Mucosa of descending colon (tissue), 3 donors: ENCODE data around the gene RNASE8. TPM values are rescaled to one million over a fixed set of nuclear protein-coding genes. Genes with fewer than 3 reads are reported as not detected.

Experiments used
- ATAC-seq: fragments of 200-7000 bp; cut with Tn5 transposase; one replicate; pipeline ENCODE4 v1.9.1; 2020; ENCODE audit warnings: mild to moderate bottlenecking, moderate library complexity
- DNase-seq, 3 donors: peaks; one replicate each; pipeline ENCODE4 v3.0.0-alpha.2; 2020
- H3K36me3 ChIP-seq: fragments of 200-600 bp; one replicate; pipeline ENCODE4 v1.8.0; 2021; ENCODE audit warnings: low read depth, mild to moderate bottlenecking
- H3K4me1 ChIP-seq: fragments of 200-600 bp; one replicate; pipeline ENCODE4 v1.8.0; 2021; ENCODE audit warnings: low read depth, mild to moderate bottlenecking
- H3K4me3 ChIP-seq: fragments of 200-600 bp; one replicate; pipeline ENCODE4 v1.8.0; 2021; ENCODE audit warnings: mild to moderate bottlenecking
- H3K9me3 ChIP-seq: fragments of 200-600 bp; one replicate; pipeline ENCODE4 v1.8.0; 2021; ENCODE audit warnings: mild to moderate bottlenecking
- intact Hi-C, 2 donors: fragments of 100-400 bp; cut with DNase I in 1 of 2; cut with micrococcal nuclease in 1 of 2; formaldehyde crosslinking; loops; one replicate each; pipeline versions ENCODE4 v1.11.0 to v1.11.1; 2022; cut with DNase I, micrococcal nuclease
- total RNA-seq, 3 donors: library from RNA; stranded (reverse); fragmentation: NEBNext Ultra II Directional in 2 of 3; extraction: Animal tissue kit (Norgen Biotek cat#: 25700) in 2 of 3; gene quantifications; one replicate each; pipeline versions ENCODE4 v1.2.1 to v1.2.4, GENCODE V29; 2021 to 2023
- TF ChIP-seq, protein P1 (sequence below): fragments of 200-600 bp; IDR thresholded peaks from one replicate; pipeline ENCODE4 v1.8.0; 2022; ENCODE audit warnings: antibody characterized with exemption, mild to moderate bottlenecking
- donor health status: DM: no; HTN: no; CAD: no; lungs with moderate emphysema.
- donor health status: DM: no; HTN: no; CAD: no.
- donor health status: DM: no; HTN: yes; CAD: no.

RNASE8 gene
- total RNA-seq, 3 donors from 2014 or later = not detected

DNA sequence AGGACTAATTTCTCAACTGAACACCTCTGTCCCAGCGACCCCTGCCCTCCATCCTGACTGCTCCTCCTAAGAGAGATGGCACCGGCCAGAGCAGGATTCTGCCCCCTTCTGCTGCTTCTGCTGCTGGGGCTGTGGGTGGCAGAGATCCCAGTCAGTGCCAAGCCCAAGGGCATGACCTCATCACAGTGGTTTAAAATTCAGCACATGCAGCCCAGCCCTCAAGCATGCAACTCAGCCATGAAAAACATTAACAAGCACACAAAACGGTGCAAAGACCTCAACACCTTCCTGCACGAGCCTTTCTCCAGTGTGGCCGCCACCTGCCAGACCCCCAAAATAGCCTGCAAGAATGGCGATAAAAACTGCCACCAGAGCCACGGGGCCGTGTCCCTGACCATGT lies 14.7 kb upstream of the RNASE8 start:
- DNase-seq (no peak), ATAC-seq (no peak)
- H3K9me3 ChIP-seq = no peaks in the 10 kb centered on the region
- no peak overlapping the region for H3K4me3 ChIP-seq
- intact Hi-C loops = no loop called here
- H3K4me1 ChIP-seq = peaks cover 35% of the 10 kb centered on the region
- no peaks in the 10 kb centered on the region for H3K36me3 ChIP-seq
- TF ChIP-seq, protein P1, sequence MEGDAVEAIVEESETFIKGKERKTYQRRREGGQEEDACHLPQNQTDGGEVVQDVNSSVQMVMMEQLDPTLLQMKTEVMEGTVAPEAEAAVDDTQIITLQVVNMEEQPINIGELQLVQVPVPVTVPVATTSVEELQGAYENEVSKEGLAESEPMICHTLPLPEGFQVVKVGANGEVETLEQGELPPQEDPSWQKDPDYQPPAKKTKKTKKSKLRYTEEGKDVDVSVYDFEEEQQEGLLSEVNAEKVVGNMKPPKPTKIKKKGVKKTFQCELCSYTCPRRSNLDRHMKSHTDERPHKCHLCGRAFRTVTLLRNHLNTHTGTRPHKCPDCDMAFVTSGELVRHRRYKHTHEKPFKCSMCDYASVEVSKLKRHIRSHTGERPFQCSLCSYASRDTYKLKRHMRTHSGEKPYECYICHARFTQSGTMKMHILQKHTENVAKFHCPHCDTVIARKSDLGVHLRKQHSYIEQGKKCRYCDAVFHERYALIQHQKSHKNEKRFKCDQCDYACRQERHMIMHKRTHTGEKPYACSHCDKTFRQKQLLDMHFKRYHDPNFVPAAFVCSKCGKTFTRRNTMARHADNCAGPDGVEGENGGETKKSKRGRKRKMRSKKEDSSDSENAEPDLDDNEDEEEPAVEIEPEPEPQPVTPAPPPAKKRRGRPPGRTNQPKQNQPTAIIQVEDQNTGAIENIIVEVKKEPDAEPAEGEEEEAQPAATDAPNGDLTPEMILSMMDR = no peak

DNA sequence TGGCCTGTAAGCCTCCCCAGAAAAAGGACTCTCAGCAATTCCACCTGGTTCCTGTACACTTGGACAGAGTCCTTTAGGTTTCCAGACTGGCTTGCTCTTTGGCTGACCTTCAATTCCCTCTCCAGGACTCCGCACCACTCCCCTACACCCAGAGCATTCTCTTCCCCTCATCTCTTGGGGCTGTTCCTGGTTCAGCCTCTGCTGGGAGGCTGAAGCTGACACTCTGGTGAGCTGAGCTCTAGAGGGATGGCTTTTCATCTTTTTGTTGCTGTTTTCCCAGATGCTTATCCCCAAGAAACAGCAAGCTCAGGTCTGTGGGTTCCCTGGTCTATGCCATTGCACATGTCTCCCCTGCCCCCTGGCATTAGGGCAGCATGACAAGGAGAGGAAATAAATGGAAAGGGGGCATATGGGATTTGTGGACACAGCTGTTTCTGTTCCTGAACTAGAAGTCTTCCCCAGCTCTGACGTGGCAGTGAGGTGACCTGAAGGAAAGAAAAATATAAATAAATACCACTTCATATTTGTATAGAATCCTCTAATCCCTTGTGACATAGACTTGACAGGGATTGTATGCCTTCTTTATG lies 14.1 kb upstream of the RNASE8 start:
- intact Hi-C loops = no loop called here
- no peak for DNase-seq
- Histone ChIP-seq H3K36me3 (no peaks in the 10 kb centered on the region), H3K9me3 (no peaks in the 10 kb centered on the region), H3K4me3 (no peak overlapping the region), H3K4me1 (peaks cover 29% of the 10 kb centered on the region)
- ATAC-seq = no peak
- TF ChIP-seq, protein P1 = no peak

DNA sequence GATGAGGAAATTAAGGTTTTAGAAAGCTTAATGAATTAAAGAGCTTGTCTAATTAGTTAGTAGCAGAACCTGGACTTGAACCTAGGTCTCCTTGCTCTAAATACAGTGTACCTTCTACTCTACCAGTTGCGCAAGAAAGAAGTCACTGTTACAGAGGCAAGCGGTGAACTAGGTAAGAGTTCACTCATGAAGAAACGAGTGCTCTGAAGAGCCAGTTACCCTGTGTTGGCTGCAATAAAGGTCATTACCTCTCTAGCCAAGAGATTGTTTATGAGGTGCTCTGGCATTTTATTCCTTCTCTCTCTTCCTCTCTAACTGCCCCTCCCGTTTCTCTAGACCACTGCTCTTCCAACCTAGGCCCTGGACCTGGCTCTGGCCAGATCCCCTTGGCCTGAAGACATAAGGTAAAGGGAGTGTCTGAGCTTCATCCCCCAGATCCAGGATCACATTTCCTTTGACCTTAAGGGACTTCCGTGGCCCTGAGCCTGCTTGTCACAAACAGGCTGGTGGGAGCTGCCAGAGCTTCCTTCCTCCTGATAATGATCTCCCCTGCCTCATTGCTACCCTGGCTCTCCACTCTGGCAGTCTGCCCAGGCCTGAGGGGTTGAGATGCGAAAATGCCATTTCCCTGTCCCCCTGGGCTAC lies 13.5 kb upstream of the RNASE8 start:
- no peaks in the 10 kb centered on the region for H3K9me3 ChIP-seq
- no peaks in the 10 kb centered on the region for H3K36me3 ChIP-seq
- intact Hi-C loops = no loop called here
- DNase-seq = peak in 2 of 3 donors; percentile 50 to 51
- H3K4me3 ChIP-seq = no peak overlapping the region
- TF ChIP-seq, protein P1 = no peak
- peak; percentile 72 for ATAC-seq
- peaks cover 24% of the 10 kb centered on the region for H3K4me1 ChIP-seq

DNA sequence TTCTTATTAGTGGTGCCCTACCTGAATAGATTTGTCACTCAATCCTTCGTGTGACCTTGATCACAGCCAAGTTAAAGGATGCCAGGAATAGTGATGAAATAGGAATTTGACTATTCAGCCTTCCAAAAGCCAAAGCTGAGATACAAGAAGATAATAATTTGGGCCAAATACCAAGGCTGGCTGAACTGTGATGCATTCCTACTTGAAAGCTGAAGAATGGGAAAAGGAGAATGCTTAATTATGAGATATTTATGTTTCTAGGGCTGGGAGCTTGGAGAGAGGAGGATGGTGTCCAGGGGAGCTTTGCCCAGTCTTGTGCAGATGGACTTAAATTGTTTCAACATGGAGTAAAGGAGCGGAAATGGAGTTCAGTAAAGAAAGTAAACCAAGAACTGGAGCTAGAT lies 10.2 kb upstream of the RNASE8 start:
- Histone ChIP-seq H3K4me3 (no peak overlapping the region), H3K9me3 (no peaks in the 10 kb centered on the region), H3K4me1 (peaks cover 15% of the 10 kb centered on the region), H3K36me3 (no peaks in the 10 kb centered on the region)
- no peak for DNase-seq
- TF ChIP-seq, protein P1 = no peak
- intact Hi-C loops = no loop called here
- no peak for ATAC-seq

DNA sequence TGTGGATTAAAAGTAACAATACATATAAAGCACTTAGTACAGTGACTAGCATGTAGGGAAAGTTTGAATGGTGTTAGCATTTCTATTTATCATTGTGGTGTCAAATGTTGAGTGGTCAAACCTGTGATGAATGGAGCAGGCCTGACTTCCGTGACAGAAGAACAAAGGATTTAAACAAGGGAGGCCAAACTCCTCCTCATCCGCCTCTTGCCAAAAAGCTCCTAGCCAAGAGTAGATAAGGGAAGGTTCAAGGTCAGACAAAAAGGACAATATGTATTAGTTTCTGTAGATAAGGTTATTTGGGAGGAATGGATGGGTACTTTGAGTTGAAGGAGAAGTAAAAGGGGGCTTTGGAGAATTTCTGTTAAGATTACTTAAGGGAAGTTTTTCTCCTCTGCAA lies 9.0 kb upstream of the RNASE8 start:
- Histone ChIP-seq H3K4me3 (no peak overlapping the region), H3K9me3 (no peaks in the 10 kb centered on the region), H3K4me1 (peaks cover 10% of the 10 kb centered on the region), H3K36me3 (no peaks in the 10 kb centered on the region)
- DNase-seq (no peak), ATAC-seq (no peak)
- intact Hi-C loops = no loop called here
- TF ChIP-seq, protein P1 = no peak
